WTC11 (cell line): ENCODE measurements around the gene RIF1.
"Not testable (repeated sequence)": the region's sequence is repeated elsewhere in the genome, so short reads cannot be mapped to it uniquely, and the experiment has no call there.

Source experiments
- ESRRA ChIP-seq: sonication (generic); formaldehyde crosslinking; IDR thresholded peaks from 2 replicates; pipeline ENCODE4 v1.8.1; 2022; ENCODE audit warnings: mild to moderate bottlenecking, missing genetic modification reagents, borderline replicate concordance
- PRRX2 ChIP-seq: fragments of 250-450 bp; sonication (Bioruptor Pico); IDR thresholded peaks from 2 replicates; pipeline ENCODE4 v1.8.0; 2021; ENCODE audit warnings: mild to moderate bottlenecking
- ZNF232 ChIP-seq: sonication (generic); formaldehyde crosslinking; IDR thresholded peaks from 2 replicates; pipeline ENCODE4 v1.8.0; 2022; ENCODE audit warnings: mild to moderate bottlenecking, missing genetic modification reagents
- TF ChIP-seq, protein P1 (sequence below): fragments of 200-600 bp; IDR thresholded peaks from 2 replicates; pipeline ENCODE4 v1.8.0; 2022; ENCODE audit warnings: antibody characterized with exemption
- TF ChIP-seq, protein P2 (sequence below): sonication (generic); formaldehyde crosslinking; IDR thresholded peaks from 2 replicates; pipeline ENCODE4 v1.8.1; 2023; ENCODE audit warnings: mild to moderate bottlenecking, missing genetic modification reagents, moderate library complexity

DNA sequence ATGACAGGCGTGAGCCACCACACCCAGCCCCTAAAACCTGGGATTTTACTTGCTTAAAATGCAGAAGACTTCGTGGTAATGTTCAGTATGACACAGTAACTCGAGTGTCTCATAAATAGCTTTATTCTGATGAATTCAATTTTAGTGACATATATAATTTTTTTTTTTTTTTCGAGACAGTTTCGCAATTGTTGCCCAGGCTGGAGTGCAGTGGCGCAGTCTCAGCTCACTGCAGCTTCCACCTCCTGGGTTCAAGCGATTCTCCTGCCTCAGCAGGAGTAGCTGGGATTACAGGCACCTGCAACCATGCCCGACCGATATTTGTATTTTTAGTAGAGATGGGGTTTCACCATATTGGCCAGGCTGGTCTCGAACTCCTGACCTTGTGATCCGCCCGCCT, 12.0 kb downstream of the RIF1 start:
- TF ChIP-seq, protein P1, sequence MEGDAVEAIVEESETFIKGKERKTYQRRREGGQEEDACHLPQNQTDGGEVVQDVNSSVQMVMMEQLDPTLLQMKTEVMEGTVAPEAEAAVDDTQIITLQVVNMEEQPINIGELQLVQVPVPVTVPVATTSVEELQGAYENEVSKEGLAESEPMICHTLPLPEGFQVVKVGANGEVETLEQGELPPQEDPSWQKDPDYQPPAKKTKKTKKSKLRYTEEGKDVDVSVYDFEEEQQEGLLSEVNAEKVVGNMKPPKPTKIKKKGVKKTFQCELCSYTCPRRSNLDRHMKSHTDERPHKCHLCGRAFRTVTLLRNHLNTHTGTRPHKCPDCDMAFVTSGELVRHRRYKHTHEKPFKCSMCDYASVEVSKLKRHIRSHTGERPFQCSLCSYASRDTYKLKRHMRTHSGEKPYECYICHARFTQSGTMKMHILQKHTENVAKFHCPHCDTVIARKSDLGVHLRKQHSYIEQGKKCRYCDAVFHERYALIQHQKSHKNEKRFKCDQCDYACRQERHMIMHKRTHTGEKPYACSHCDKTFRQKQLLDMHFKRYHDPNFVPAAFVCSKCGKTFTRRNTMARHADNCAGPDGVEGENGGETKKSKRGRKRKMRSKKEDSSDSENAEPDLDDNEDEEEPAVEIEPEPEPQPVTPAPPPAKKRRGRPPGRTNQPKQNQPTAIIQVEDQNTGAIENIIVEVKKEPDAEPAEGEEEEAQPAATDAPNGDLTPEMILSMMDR: not testable (repeated sequence)
- TF ChIP-seq, protein P2, sequence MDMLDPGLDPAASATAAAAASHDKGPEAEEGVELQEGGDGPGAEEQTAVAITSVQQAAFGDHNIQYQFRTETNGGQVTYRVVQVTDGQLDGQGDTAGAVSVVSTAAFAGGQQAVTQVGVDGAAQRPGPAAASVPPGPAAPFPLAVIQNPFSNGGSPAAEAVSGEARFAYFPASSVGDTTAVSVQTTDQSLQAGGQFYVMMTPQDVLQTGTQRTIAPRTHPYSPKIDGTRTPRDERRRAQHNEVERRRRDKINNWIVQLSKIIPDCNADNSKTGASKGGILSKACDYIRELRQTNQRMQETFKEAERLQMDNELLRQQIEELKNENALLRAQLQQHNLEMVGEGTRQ (CRISPR knock-in tag): not testable (repeated sequence)
- TF ChIP-seq PRRX2, ESRRA, ZNF232 (CRISPR knock-in tag): not testable (repeated sequence)
